HG03460 (cell line): ENCODE data around the gene FAM111B.
"Not testable (repeated sequence)": the region's sequence is repeated elsewhere in the genome, so short reads cannot be mapped to it uniquely, and the experiment has no call there.

ENCODE experiments used
- ATAC-seq: cut with Tn5 transposase; IDR thresholded peaks from one replicate; pipeline ENCODE4 v1.9.1; 2021; ENCODE audit not compliant: unreplicated experiment

The FAM111B gene

DNA sequence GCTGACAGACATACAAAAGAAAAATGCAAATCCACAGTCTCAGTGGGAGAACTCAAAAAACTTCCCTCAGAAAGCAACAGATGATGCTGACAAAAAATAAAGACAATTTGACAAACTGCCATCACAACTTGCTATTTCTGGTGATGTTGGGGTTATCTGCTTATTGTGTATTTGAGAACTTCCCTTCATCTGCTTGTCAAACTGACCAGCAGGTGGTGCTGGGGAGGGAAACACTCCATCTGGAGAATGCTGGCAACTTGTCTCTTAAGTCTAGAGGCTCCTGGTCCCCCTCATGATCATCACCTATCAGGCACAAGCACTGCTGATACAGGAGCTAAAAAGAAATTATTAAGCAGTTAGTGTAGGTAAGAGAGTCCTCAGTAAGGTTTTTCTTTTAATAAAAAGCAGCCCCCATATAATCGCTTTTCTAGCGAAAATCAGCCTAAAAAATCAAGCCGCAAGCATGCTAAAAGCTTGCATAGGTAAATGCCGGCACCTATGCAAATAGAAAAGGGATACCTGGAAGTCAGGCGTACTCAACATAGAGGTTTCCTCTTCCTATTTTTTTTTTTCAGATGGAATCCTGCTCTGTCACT is 9.8 kb upstream of the FAM111B start:
- no peak for ATAC-seq

GRCh38 chr11:59097938-59098337 is 9.1 kb upstream of the FAM111B start:
- not testable (repeated sequence) for ATAC-seq

GRCh38 chr11:59102259-59102765 is 4.7 kb upstream of the FAM111B start:
- ATAC-seq, result peak; percentile 66

- peak; percentile 33 for ATAC-seq
These were observed 684 bp downstream of the FAM111B start for GRCh38 chr11:59107721-59108120.

- no peak for ATAC-seq
These were observed 5.5 kb downstream of the FAM111B start for GRCh38 chr11:59112494-59112893.

GRCh38 chr11:59114344-59114743 is 7.3 kb downstream of the FAM111B start:
- ATAC-seq, result no peak

- ATAC-seq, result no peak
These were observed 8.5 kb downstream of the FAM111B start for GRCh38 chr11:59115553-59115952.

- ATAC-seq, result no peak
These were observed 10.7 kb downstream of the FAM111B start for GRCh38 chr11:59117774-59118173.

DNA sequence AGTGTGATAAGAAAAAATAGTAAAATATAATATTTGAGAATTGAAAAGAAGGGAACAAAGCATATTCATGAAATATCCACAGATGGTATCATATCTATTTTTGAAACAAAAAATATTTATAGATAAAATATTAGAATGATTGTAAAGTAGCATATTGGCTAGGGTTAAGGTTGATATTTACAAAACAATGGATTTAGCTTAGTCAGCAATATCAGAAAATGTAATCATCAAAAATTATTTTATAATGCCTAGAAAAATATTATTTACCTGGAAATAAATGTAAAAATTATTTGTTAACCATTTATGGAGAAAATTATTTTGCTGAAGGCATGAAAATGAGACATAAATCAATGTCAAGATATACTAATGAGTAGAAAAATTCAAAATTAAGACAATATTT is 12.8 kb downstream of the FAM111B start:
- no peak for ATAC-seq

- peak; percentile 96 for ATAC-seq
These were observed 28.8 kb downstream of the FAM111B start for GRCh38 chr11:59135648-59136461.

- ATAC-seq, result not testable (repeated sequence)
These were observed 29.5 kb downstream of the FAM111B start for GRCh38 chr11:59136551-59136950.

DNA sequence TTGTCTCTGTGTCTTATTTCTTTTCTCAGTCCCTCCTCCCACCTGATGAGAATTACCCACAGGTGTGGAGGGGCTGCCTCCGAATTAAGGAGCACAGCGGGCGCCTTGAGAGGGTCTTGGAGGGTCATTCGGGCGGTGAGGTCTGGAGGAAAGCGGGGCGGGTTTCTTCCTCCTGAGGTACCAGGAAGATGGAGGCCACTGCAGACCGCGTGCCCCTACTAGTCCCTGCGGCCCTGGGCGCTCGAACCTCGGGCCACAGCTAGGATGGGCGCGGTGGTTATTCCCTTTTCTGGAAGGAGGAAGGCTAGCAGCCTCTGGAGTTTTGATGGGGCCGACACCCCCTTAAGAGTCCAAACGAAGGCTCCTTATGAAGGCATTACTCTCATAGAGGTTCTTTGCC is 30.2 kb downstream of the FAM111B start:
- no peak for ATAC-seq

DNA sequence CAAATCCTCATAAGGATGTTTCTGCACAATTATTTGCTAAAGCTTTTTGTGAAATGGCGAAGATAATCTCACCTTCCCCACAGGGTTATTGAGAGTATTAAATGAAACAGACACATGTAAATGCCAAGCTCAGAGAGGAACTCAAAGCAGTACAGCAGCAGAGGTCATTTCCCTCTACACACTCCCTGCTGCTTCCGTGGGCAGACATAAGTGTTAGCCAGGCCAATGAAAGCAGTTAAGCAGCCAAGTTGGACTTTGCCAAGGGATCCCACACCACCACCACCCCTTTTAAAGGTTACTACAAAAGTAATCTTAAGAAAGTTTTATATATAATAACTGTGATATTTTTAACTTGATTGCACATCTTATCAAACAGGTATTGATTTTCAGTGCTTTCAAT is 31.6 kb downstream of the FAM111B start:
- no peak for ATAC-seq

GRCh38 chr11:59141191-59141590 is 34.2 kb downstream of the FAM111B start:
- ATAC-seq, result no peak

GRCh38 chr11:59141673-59142460 is 34.8 kb downstream of the FAM111B start:
- ATAC-seq, result no peak

- peak; percentile 66 for ATAC-seq
These were observed 35.8 kb downstream of the FAM111B start, which contains the start of gene FAM111A for GRCh38 chr11:59142530-59143507. TSS of gene FAM111A (plus strand) at chr11:59142856. CDS start at chr11:59148873, 6,017 bp downstream.

DNA sequence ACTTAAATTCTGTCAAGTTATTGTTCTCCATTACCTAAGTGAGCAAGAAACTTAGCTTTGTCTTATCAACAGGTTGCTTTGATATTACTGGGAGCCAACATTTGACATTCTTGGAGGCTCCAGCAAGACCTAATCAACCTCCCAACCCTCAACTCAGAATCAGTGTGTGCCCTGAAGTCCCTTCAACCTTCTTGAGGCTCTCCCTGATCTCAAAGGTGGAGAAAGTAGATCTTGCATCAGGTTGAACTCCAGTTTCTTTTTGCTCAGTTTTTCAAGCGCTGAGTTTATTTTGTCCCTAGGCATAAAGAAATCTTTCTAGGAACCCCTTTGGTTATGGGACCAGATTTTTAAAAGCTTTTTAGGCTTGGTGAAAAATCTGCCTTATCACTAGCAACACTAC is 37.1 kb downstream of the FAM111B start:
- ATAC-seq, result no peak

DNA sequence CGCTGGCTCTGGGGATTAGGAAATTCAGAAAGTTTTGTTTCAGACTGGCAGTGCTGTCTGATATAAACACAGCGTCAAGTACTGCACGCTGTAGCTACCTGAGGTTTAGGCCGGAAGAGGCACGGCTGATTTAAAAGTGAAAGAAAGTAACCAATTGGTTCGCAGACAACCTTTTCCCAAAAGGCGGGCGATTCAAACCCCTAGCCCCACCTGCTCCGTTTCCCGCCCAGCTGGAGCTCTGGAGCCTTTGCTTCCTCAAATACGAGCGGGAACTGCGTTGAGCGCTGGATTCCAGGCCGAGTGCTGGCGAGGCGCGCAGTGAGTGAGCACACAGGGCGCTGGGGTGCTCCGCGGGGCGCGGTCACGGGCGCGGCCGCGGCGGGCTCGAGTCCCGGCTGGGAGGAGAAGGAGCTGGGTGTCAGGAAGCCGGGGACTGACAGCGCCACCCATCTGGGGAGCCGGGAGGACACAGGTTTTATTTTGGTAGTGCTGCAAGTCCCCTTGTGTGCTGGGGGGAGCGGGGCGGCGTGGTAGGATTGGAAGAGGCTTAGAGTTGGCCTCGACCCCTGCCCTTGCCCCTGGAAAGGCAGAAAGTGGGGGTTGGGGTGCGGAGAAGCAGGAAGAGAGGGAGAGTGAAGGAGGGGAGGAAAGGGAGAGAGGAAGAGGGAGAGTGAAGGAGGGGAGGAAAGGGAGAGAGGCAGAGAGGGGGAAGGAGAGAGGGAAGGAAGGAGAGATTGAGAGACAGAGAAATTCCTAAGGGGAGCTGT is 37.7 kb downstream of the FAM111B start:
- peak; percentile 62 for ATAC-seq

DNA sequence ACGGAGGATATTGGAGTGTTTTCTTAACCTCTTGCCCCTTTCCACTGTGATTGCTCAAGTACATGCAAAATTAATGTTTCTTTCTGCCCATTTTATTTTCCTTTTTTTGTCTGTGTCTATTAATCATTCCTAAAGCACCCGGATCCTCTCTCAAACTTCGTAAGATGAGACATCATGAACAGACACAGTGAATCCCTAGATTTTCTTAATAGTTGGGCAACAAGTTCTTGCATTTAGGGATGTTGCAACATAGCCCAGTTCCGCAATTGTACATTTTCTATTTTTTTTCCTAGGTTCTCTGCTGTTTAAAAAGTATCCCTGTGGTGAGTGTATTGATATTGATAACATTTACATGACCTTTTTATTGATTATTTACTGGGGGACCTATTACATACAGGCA is 38.5 kb downstream of the FAM111B start:
- ATAC-seq, result no peak

GRCh38 chr11:59151761-59152160 is 44.7 kb downstream of the FAM111B start:
- peak; percentile 54 for ATAC-seq
